ENCODE data around the gene ITGAL. TPM values are rescaled to one million over a fixed set of nuclear protein-coding genes. Genes with fewer than 3 reads are reported as not detected.

Gene ITGAL
- total RNA-seq, 6 experiments from 2014 or later: not detected

DNA sequence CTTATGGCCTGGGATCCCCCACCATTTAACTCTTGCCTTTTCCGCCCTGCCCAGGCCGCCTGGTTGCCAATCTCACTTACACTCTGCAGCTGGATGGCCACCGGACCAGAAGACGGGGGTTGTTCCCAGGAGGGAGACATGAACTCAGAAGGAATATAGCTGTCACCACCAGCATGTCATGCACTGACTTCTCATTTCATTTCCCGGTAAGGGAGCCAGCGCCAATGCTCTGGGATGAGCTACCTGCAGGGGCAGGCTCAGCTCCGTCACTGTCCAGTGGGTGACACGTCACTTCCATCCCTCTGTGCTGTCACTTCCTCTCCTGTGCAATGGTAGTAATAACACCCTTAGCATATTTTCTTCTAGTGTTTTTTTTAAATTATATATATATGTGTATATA is 26.7 kb downstream of the ITGAL start:
- H3K27ac Mint-ChIP-seq: no peak overlapping the region
- no peak overlapping the region for H3K4me3 Mint-ChIP-seq
- peaks cover 12% of the 10 kb centered on the region for H3K27me3 Mint-ChIP-seq (ENCODE audit: insufficient read depth)
- no peak for TF ChIP-seq CTCF (IDR thresholded peaks at IDR 0.05)
- DNase-seq: no peak
- H3K9me3 Mint-ChIP-seq: no peaks in the 10 kb centered on the region
- no peaks in the 10 kb centered on the region for H3K36me3 Mint-ChIP-seq (ENCODE audit: low read depth)
- no peaks in the 10 kb centered on the region for H3K4me1 Mint-ChIP-seq (ENCODE audit: low read depth)

DNA sequence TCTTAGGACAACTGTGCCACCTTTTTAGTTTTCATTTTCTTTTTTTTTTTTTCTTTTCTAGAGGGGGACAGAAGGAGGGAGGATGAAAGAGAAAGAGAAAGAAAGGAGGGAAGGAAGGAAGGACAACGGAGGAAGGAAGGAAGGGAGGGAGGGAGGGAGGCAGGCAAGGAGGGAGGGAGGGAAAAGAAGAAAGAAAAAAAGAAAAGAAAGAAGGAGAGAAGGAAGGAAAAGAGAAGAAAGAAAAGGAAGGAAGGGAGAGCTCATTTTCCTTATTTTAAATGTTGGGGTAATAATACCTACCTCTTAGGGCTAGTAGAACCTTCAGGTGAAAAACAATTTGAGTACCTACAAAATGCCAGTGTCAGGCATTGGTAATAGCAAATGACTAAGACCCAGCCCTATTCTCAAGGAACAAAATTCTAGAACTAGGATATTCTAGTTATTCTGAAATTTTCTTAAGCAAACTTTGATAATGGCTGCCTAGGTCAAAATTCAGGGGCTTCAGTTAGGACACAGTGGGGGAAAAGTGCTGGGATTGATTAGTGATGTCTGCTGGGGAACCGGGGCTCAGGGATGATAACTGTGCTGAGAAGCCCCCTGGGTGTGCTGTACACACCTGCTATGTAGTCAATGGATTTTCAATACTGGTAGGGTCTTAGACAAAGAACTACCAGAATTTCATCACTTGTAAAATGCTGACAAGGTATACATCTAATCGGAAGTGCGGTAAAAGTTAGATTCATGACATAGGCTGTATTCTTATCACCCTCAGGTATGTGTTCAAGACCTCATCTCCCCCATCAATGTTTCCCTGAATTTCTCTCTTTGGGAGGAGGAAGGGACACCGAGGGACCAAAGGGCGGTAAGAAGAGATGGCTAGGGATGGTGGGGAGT is 31.1 kb downstream of the ITGAL start:
- Mint-ChIP-seq H3K4me3 (no peak overlapping the region), H3K27ac (no peak overlapping the region), H3K27me3 (ENCODE audit: insufficient read depth) (peaks cover 9% of the 10 kb centered on the region), H3K36me3 (ENCODE audit: low read depth) (no peaks in the 10 kb centered on the region), H3K9me3 (no peaks in the 10 kb centered on the region), H3K4me1 (ENCODE audit: low read depth) (no peaks in the 10 kb centered on the region)
- no peak for TF ChIP-seq CTCF (IDR thresholded peaks at IDR 0.05)
- DNase-seq: no peak

- peaks cover 19% of the 10 kb centered on the region for H3K27me3 Mint-ChIP-seq (ENCODE audit: insufficient read depth)
- H3K4me3 Mint-ChIP-seq: no peak overlapping the region
- DNase-seq: no peak
- TF ChIP-seq CTCF (IDR thresholded peaks at IDR 0.05): no peak
- H3K4me1 Mint-ChIP-seq (ENCODE audit: low read depth): no peaks in the 10 kb centered on the region
- no peaks in the 10 kb centered on the region for H3K9me3 Mint-ChIP-seq
- H3K27ac Mint-ChIP-seq: no peak overlapping the region
- no peaks in the 10 kb centered on the region for H3K36me3 Mint-ChIP-seq (ENCODE audit: low read depth)
Measured at GRCh38 chr16:30509081-30509765, 36.7 kb downstream of the ITGAL start.

GRCh38 chr16:30510376-30510938 is 37.9 kb downstream of the ITGAL start:
- Mint-ChIP-seq H3K27ac (no peak overlapping the region), H3K36me3 (ENCODE audit: low read depth) (no peaks in the 10 kb centered on the region), H3K4me3 (no peak overlapping the region), H3K4me1 (ENCODE audit: low read depth) (no peaks in the 10 kb centered on the region), H3K27me3 (ENCODE audit: insufficient read depth) (peaks cover 14% of the 10 kb centered on the region), H3K9me3 (no peaks in the 10 kb centered on the region)
- TF ChIP-seq CTCF (IDR thresholded peaks at IDR 0.05): no peak
- no peak for DNase-seq

- no peak for DNase-seq
Measured at GRCh38 chr16:30511509-30511908, 39.0 kb downstream of the ITGAL start.

More at GRCh38 chr16:30511509-30511908, 39.0 kb downstream of the ITGAL start:
- H3K36me3 Mint-ChIP-seq (ENCODE audit: low read depth): no peaks in the 10 kb centered on the region
- TF ChIP-seq CTCF (IDR thresholded peaks at IDR 0.05): no peak
- no peak overlapping the region for H3K27ac Mint-ChIP-seq
- no peaks in the 10 kb centered on the region for H3K4me1 Mint-ChIP-seq (ENCODE audit: low read depth)
- no peak overlapping the region for H3K4me3 Mint-ChIP-seq
- H3K9me3 Mint-ChIP-seq: no peaks in the 10 kb centered on the region
- H3K27me3 Mint-ChIP-seq (ENCODE audit: insufficient read depth): peaks cover 13% of the 10 kb centered on the region
